ENCODE data around the gene ACTN1. TPM values are rescaled to one million over a fixed set of nuclear protein-coding genes. Genes with fewer than 3 reads are reported as not detected.

The ACTN1 gene
- total and polyA plus RNA-seq, 3 donors from 2014 or later, result 51.0 to 82.3 (median 69.5) TPM

DNA sequence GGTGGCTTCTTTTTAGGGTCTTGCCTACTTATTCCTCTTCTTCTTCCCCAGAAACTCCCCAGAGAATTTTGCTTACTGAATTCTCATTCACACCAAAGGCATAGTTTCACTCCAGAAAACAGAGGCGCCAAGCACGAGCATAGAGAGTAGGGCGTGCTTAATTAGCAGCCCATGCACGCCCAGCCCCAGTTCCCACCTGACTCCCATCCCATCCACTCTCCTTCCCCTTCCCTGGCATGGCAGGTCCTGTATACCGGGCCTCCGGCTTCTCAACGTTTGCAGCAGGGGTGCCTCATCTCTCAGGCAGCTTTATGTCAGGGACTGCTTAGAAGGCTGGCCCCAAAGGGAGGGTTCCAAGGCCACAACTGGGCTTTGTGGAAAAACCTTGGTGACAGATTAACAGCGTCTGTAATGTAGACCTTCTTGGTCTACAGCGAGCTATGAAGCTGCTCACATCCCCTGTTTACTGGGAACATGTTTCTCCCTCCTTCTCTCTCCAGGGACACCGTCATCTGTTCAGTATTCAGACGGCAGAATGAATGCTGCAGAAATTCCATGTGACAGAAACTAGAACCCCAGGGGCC lies 62.7 kb downstream of the ACTN1 start:
- Histone ChIP-seq H3K4me1 (no peaks in the 10 kb centered on the region), H3K27ac (no peak overlapping the region), H3K4me3 (no peak overlapping the region), H3K36me3 (ENCODE audit: low read depth, missing control alignments) (no peaks in the 10 kb centered on the region), H3K9me3 (no peaks in the 10 kb centered on the region), H3K27me3 (no peaks in the 10 kb centered on the region)
- TF ChIP-seq CTCF (IDR thresholded peaks at IDR 0.05), result no peak
- TF ChIP-seq POLR2A (IDR thresholded peaks at IDR 0.05), result no peak
- DNase-seq, result no peak
- intact Hi-C loops (cut with DNase I; ENCODE audit: low total_unique reads), result no loop called here
- 76 to 89% methylated on average over 8 to 11 of the region's 11 CpGs for WGBS, 2 donors

DNA sequence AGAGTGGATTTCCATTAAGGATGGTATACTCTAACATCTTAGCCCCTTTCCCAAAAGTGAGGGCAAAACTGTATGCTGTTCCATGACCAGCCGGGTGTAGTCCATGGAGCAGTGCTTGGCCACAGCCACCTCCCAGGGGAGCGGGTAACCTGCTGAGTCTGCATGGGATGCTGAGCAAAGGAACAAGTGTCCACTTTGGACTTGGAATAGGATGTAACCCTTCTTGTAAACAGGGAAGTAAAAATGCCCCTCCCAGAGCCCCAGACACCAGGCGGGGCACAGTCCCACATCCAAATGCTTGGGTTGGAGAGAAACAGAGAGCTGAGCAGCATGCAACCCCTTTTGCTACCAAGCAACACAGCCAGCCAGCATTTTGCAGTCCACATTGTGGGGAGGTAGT lies 65.6 kb downstream of the ACTN1 start:
- intact Hi-C loops (cut with DNase I; ENCODE audit: low total_unique reads), result loop anchor here (5.0 kb wide), 1 partner anchor 189 kb away; no protein-coding TSS in a partner anchor
- 77 to 87% methylated on average over 2 to 3 of the region's 3 CpGs for WGBS, 2 donors
- Histone ChIP-seq H3K27ac (peak overlapping the region in 1 of 2 donors; percentile 0), H3K4me1 (no peaks in the 10 kb centered on the region), H3K27me3 (no peaks in the 10 kb centered on the region), H3K9me3 (no peaks in the 10 kb centered on the region), H3K36me3 (ENCODE audit: low read depth, missing control alignments) (no peaks in the 10 kb centered on the region), H3K4me3 (no peak overlapping the region)
- TF ChIP-seq CTCF (IDR thresholded peaks at IDR 0.05), result no peak
- DNase-seq, result no peak

DNA sequence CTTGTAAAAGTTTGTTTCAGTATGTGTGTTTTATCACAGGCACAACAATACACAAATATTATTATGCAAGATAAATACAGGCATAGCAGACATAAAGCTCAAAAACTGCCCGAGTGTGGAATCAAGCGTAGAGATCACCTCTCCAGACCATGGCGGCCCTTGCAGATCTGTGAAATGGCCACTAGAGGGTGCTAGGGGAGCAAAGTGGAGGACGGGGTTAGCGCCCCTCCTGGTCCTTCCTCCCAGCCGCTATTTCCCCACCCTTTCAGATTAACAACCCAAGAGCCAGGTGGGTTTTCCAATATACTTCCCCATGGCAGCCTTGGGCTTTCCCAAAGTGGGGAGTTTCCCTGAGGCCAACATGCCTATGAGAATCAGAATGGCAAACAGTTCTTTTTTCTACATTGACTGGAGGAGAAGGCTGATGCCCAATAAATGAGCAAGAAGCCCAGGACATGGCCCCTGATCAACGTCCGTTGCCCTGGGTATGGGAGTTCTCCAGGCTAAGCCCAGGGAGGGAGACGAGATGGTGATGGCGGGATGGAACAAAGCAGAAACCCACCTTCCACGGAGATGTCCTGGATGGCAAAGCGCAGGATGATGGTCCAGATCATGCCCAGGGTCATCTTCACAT lies 67.4 kb downstream of the ACTN1 start:
- H3K36me3 ChIP-seq (ENCODE audit: low read depth, missing control alignments), result no peaks in the 10 kb centered on the region
- DNase-seq, result peak; percentile 75
- H3K4me3 ChIP-seq, result no peak overlapping the region
- no peaks in the 10 kb centered on the region for H3K4me1 ChIP-seq
- intact Hi-C loops (cut with DNase I; ENCODE audit: low total_unique reads), result loop anchor here (5.0 kb wide), 1 partner anchor 191 kb away; no protein-coding TSS in a partner anchor
- H3K9me3 ChIP-seq, result no peaks in the 10 kb centered on the region
- 44 to 50% methylated on average over 12 of the region's 12 CpGs for WGBS, 2 donors
- H3K27ac ChIP-seq, result no peak overlapping the region
- H3K27me3 ChIP-seq, result no peaks in the 10 kb centered on the region
- TF ChIP-seq CTCF (IDR thresholded peaks at IDR 0.05) (peak; percentile 89 to 94 (median 93)), POLR2A (IDR thresholded peaks at IDR 0.05) (no peak)

DNA sequence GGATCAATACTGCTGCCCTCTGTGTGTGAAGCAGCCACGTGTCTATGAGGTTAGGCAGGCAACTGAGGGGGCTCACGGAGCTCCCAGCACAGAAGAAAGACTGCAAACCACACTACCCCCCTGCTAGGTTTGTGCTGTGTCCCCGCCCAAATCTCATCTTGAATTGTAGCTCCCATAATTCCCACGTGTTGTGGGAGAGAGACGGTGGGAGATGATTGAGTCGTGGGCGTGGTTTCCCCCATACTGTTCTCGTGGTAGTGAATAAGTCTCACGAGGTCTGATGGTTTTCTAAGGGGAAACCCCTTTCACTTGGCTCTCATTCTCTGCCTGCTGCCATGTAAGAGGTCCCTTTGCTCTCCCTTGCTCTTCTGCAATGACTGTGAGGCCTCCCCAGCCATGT lies 68.6 kb downstream of the ACTN1 start:
- Histone ChIP-seq H3K4me3 (no peak overlapping the region), H3K36me3 (ENCODE audit: low read depth, missing control alignments) (no peaks in the 10 kb centered on the region), H3K27ac (no peak overlapping the region), H3K27me3 (no peaks in the 10 kb centered on the region), H3K9me3 (no peaks in the 10 kb centered on the region), H3K4me1 (no peaks in the 10 kb centered on the region)
- 80 to 84% methylated on average over 9 of the region's 9 CpGs for WGBS, 2 donors
- no peak for DNase-seq
- intact Hi-C loops (cut with DNase I; ENCODE audit: low total_unique reads), result loop anchor here (5.0 kb wide), 1 partner anchor 192 kb away; no protein-coding TSS in a partner anchor
- TF ChIP-seq POLR2A (IDR thresholded peaks at IDR 0.05) (no peak), CTCF (IDR thresholded peaks at IDR 0.05) (no peak)

DNA sequence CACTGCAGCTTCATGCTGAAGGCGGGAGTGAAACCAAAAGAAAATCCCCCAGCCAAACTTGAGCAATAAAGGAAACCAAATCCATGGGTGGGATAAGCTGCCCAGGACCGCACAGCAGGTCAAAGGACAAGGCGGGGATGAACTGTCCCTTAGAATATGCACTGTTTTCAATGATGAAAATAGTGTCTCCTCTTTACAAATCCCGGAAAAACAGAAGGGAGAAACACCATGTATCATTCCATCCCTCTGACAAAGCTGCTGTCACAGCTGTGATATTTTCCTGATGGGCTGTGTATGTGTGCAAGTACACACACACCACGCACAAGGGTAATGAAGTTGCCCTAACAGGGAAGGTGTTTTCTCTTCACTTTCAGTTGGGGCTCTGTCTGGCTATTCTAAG lies 70.3 kb downstream of the ACTN1 start:
- H3K9me3 ChIP-seq, result no peaks in the 10 kb centered on the region
- no peak for TF ChIP-seq POLR2A (IDR thresholded peaks at IDR 0.05)
- TF ChIP-seq CTCF (IDR thresholded peaks at IDR 0.05), result no peak
- 75 to 88% methylated on average over 5 of the region's 5 CpGs for WGBS, 2 donors
- H3K27ac ChIP-seq, result no peak overlapping the region
- DNase-seq, result no peak
- H3K4me1 ChIP-seq, result no peaks in the 10 kb centered on the region
- intact Hi-C loops (cut with DNase I; ENCODE audit: low total_unique reads), result no loop called here
- H3K36me3 ChIP-seq (ENCODE audit: low read depth, missing control alignments), result no peaks in the 10 kb centered on the region
- H3K4me3 ChIP-seq, result no peak overlapping the region
- no peaks in the 10 kb centered on the region for H3K27me3 ChIP-seq
